IMR-90 (cell line): Measurements from ENCODE around the gene LAPTM5. TPM values are rescaled to one million over a fixed set of nuclear protein-coding genes. Genes with fewer than 3 reads are reported as not detected.

Experiments used
- ATAC-seq: fragments of 200-7000 bp; cut with Tn5 transposase; 2 replicates; pipeline ENCODE4 v1.9.1; 2020; ENCODE audit warnings: low read depth, mild to moderate bottlenecking, moderate library complexity
- BruUV-seq: library from RNA; stranded (reverse); fragments of 400-500 nt; replicated peaks from 2 replicates; lab custom pipeline; 2021; lab: Mats Ljungman, UMichigan
- CTCF ChIA-PET: fragments of 300-600 bp; formaldehyde crosslinking; extraction: SDS; loops from one replicate; lab custom pipeline; 2021; ENCODE audit warnings: antibody characterized with exemption; lab: Yijun Ruan, JAX
- POLR2A ChIA-PET: fragments of 300-600 bp; sonication (Branson Sonifier 250); formaldehyde crosslinking; loops from one replicate; lab custom pipeline; 2022; ENCODE audit warnings: antibody characterized with exemption; ENCODE audit not compliant: unreplicated experiment; lab: Charles Lee
- DNase-seq: peaks from one replicate; pipeline ENCODE4 v3.0.0; 2013
- H2AFZ ChIP-seq: replicated peaks from 2 replicates; pipeline ENCODE3; 2013; ENCODE audit warnings: low read length, mild to moderate bottlenecking; ENCODE audit not compliant: poor library complexity
- H2AK5ac ChIP-seq: 2 replicates; pipeline ENCODE4 v1.6.1; 2013; ENCODE audit warnings: low read depth, low read length, inconsistent platforms
- H2AK9ac ChIP-seq: replicated peaks from 2 replicates; pipeline ENCODE3; 2013; ENCODE audit warnings: mild to moderate bottlenecking, low read depth, low read length, moderate library complexity; ENCODE audit not compliant: poor library complexity
- H2BK120ac ChIP-seq: 2 replicates; pipeline ENCODE4 v1.6.1; 2013; ENCODE audit warnings: low read depth, low read length, inconsistent platforms
- H2BK15ac ChIP-seq: 3 replicates; pipeline ENCODE4 v1.6.1; 2013; ENCODE audit warnings: low read depth, low read length, inconsistent platforms
- H2BK20ac ChIP-seq: 2 replicates; pipeline ENCODE4 v1.6.1; 2013; ENCODE audit warnings: low read depth, mild to moderate bottlenecking, inconsistent platforms, low read length, moderate library complexity
- H2BK5ac ChIP-seq: 2 replicates; pipeline ENCODE4 v1.6.1; 2013; ENCODE audit warnings: mild to moderate bottlenecking, low read depth, low read length, inconsistent platforms; ENCODE audit not compliant: poor library complexity, severe bottlenecking
- H3K14ac ChIP-seq: replicated peaks from 2 replicates; pipeline ENCODE4 v1.6.1; 2013; ENCODE audit warnings: low read depth, low read length, inconsistent platforms
- H3K18ac ChIP-seq: 2 replicates; pipeline ENCODE4 v1.6.1; 2013; ENCODE audit warnings: low read depth, low read length, control low read depth
- H3K23ac ChIP-seq: 2 replicates; pipeline ENCODE4 v1.6.1; 2013; ENCODE audit warnings: low read depth, low read length, inconsistent platforms
- H3K27ac ChIP-seq: 2 replicates; pipeline ENCODE4 v1.5.1; 2013; ENCODE audit warnings: mild to moderate bottlenecking, control low read depth, low read length; ENCODE audit not compliant: insufficient read depth
- H3K27me3 ChIP-seq: 2 replicates; pipeline ENCODE4 v1.6.1; 2013; ENCODE audit warnings: low read length; ENCODE audit not compliant: control insufficient read depth, insufficient read depth
- H3K36me3 ChIP-seq: 2 replicates; pipeline ENCODE4 v1.6.1; 2013; ENCODE audit warnings: low read length, mixed read lengths; ENCODE audit not compliant: control insufficient read depth, insufficient read depth
- H3K4ac ChIP-seq: 2 replicates; pipeline ENCODE4 v1.6.1; 2013; ENCODE audit warnings: low read depth, low read length, inconsistent platforms
- H3K4me1 ChIP-seq: 2 replicates; pipeline ENCODE4 v1.6.1; 2013; ENCODE audit warnings: low read length, mixed read lengths; ENCODE audit not compliant: control insufficient read depth, insufficient read depth
- H3K4me2 ChIP-seq: 2 replicates; pipeline ENCODE4 v1.6.1; 2013; ENCODE audit warnings: low read depth, mild to moderate bottlenecking, control low read depth, low read length, moderate library complexity
- H3K4me3 ChIP-seq: 2 replicates; pipeline ENCODE4 v1.5.1; 2013; ENCODE audit warnings: low read depth, mild to moderate bottlenecking, control low read depth, low read length, moderate library complexity; ENCODE audit not compliant: insufficient read depth
- H3K56ac ChIP-seq: 2 replicates; pipeline ENCODE4 v1.6.1; 2013; ENCODE audit warnings: low read length, inconsistent platforms; ENCODE audit not compliant: insufficient read depth; ENCODE audit errors: extremely low read depth
- H3K79me1 ChIP-seq, 2 experiments: 2 replicates each; pipeline ENCODE4 v1.6.1; 2013; ENCODE audit warnings: low read length in 2 of 2, inconsistent platforms in 1 of 2, low read depth in 1 of 2
- H3K9ac ChIP-seq: 2 replicates; pipeline ENCODE4 v1.6.1; 2013; ENCODE audit warnings: low read depth, low read length, control low read depth
- H3K9me1 ChIP-seq: 2 replicates; pipeline ENCODE4 v1.6.1; 2013; ENCODE audit warnings: low read length, inconsistent platforms; ENCODE audit not compliant: insufficient read depth
- H3K9me3 ChIP-seq: 2 replicates; pipeline ENCODE4 v1.6.1; 2013; ENCODE audit warnings: low read length; ENCODE audit not compliant: control insufficient read depth, insufficient read depth
- H4K20me1 ChIP-seq: 2 replicates; pipeline ENCODE4 v1.6.1; 2013; ENCODE audit warnings: low read length, inconsistent platforms; ENCODE audit not compliant: insufficient read depth
- H4K5ac ChIP-seq: 2 replicates; pipeline ENCODE4 v1.6.1; 2013; ENCODE audit warnings: mild to moderate bottlenecking, low read depth, low read length, control low read depth
- H4K8ac ChIP-seq, 2 experiments: 2 replicates each; pipeline ENCODE4 v1.6.1; 2013; ENCODE audit warnings: low read depth in 2 of 2, low read length in 2 of 2, control low read depth in 1 of 2, inconsistent platforms in 1 of 2
- H4K91ac ChIP-seq: 2 replicates; pipeline ENCODE4 v1.6.1; 2013; ENCODE audit warnings: low read depth, low read length, inconsistent platforms; ENCODE audit not compliant: insufficient read depth
- CEBPB ChIP-seq: IDR thresholded peaks from 2 replicates; pipeline ENCODE4 v1.6.1; 2012; ENCODE audit warnings: low read depth, low read length, improper control_type of control experiment
- CHD1 ChIP-seq: IDR thresholded peaks from 2 replicates; pipeline ENCODE4 v1.6.1; 2012; ENCODE audit warnings: low read depth, low read length, improper control_type of control experiment
- CTCF ChIP-seq: conservative IDR thresholded peaks from 2 replicates; pipeline ENCODE4 v1.5.1; 2012; ENCODE audit warnings: mild to moderate bottlenecking, low read depth, low read length, improper control_type of control experiment
- ELK1 ChIP-seq: fragments of 150-350 bp; IDR thresholded peaks from 2 replicates; pipeline ENCODE4 v1.6.1; 2016; ENCODE audit warnings: low read depth, mild to moderate bottlenecking, low read length, moderate library complexity, borderline replicate concordance
- FOS ChIP-seq: fragments of 150-350 bp; IDR thresholded peaks from 2 replicates; pipeline ENCODE4 v1.6.1; 2016; ENCODE audit warnings: low read depth, low read length
- MAFK ChIP-seq: IDR thresholded peaks from 2 replicates; pipeline ENCODE4 v1.6.1; 2012; ENCODE audit warnings: low read depth, low read length, improper control_type of control experiment
- MAZ ChIP-seq: IDR thresholded peaks from 2 replicates; pipeline ENCODE4 v1.6.1; 2012; ENCODE audit warnings: low read depth, mild to moderate bottlenecking, low read length, improper control_type of control experiment, moderate library complexity, borderline replicate concordance
- POLR2A ChIP-seq: IDR thresholded peaks from 2 replicates; pipeline ENCODE4 v1.6.1; 2012; ENCODE audit warnings: mild to moderate bottlenecking, low read depth, low read length
- RAD21 ChIP-seq: IDR thresholded peaks from 2 replicates; pipeline ENCODE4 v1.6.1; 2012; ENCODE audit warnings: low read length, improper control_type of control experiment
- RCOR1 ChIP-seq: IDR thresholded peaks from 2 replicates; pipeline ENCODE4 v1.6.1; 2012; ENCODE audit warnings: mild to moderate bottlenecking, low read length, improper control_type of control experiment; ENCODE audit not compliant: insufficient replicate concordance
- SMC3 ChIP-seq: fragments of 150-350 bp; IDR thresholded peaks from 2 replicates; pipeline ENCODE4 v1.6.1; 2016; ENCODE audit warnings: low read depth, mild to moderate bottlenecking, antibody characterized with exemption, low read length, moderate library complexity
- USF2 ChIP-seq: fragments of 150-350 bp; IDR thresholded peaks from 2 replicates; pipeline ENCODE4 v1.6.1; 2017; ENCODE audit warnings: mild to moderate bottlenecking, antibody characterized with exemption, low read length, low read depth
- WGBS, 2 experiments: methylation state at CpG; one replicate each; pipeline versions ENCODE4 v1.1.5 to v1.1.7; 2013; ENCODE audit warnings: missing lambda C conversion rate in 2 of 2; ENCODE audit not compliant: insufficient read length in 1 of 2; ENCODE audit errors: extremely low coverage in 2 of 2; 5-methylcytosine and 5-hydroxymethylcytosine counted together
- dilution Hi-C: fragments of 300-500 bp; cut with HindIII; formaldehyde crosslinking; loops from one replicate; pipeline ENCODE4 v1.14.3; 2018; ENCODE audit warnings: low sequenced_read_pairs; ENCODE audit not compliant: unreplicated experiment
- in situ Hi-C: fragments of 300-500 bp; cut with MboI; formaldehyde crosslinking; loops from 3 replicates; pipeline ENCODE4 v1.14.3; 2019; ENCODE audit warnings: low sequenced_read_pairs, inconsistent platforms, mixed read lengths
- intact Hi-C: fragments of 100-400 bp; cut with micrococcal nuclease; formaldehyde crosslinking; loops from 2 replicates; pipeline ENCODE4 v1.10.0; 2022
- polyA plus RNA-seq, 3 experiments: library from polyadenylated mRNA; depleted of rRNA; stranded (reverse); fragments of >200 nt; gene quantifications; 2 replicates each; pipeline ENCODE4 v1.2.3, GENCODE V29; 2012; ENCODE audit warnings: low replicate concordance in 1 of 3
- total RNA-seq: library from RNA; depleted of rRNA; stranded (reverse); fragments of >200 nt; gene quantifications from 2 replicates; pipeline ENCODE4 v1.2.3, GENCODE V29; 2012

Gene LAPTM5
- total and polyA plus RNA-seq, 2 of the 4 experiments (the other 2 are of a cell fraction), result 0.09 TPM; not detected in 1

- no peak for TF ChIP-seq SMC3
Observed at GRCh38 chr1:30684881-30685795, 72.4 kb downstream of the LAPTM5 start (continued).

- no peak overlapping the region for H4K5ac ChIP-seq
- H2AFZ ChIP-seq, result no peak overlapping the region
- no peak overlapping the region for H4K8ac ChIP-seq
- dilution Hi-C loops (no loop called here), in situ Hi-C loops (no loop called here), intact Hi-C loops (no loop called here)
- no peak overlapping the region for H3K27ac ChIP-seq
- no peak overlapping the region for H2BK5ac ChIP-seq
- ChIA-PET CTCF (no interaction called here), POLR2A (interaction anchor here (0.5 kb wide), 1 partner anchor 1260 kb away, joined by 3 read pairs; no protein-coding TSS in a partner anchor)
- ATAC-seq, result no peak
- H3K27me3 ChIP-seq, result peaks cover 58% of the 10 kb centered on the region
- H3K9me3 ChIP-seq, result peaks cover 3% of the 10 kb centered on the region; the same call in 1 of the 2 replicates
- H2AK5ac ChIP-seq, result no peak overlapping the region
- H3K4me1 ChIP-seq, result no peaks in the 10 kb centered on the region
- no peak overlapping the region for H3K9ac ChIP-seq
- H2AK9ac ChIP-seq, result peak overlapping the region; percentile 66
- 66% methylated on average over 2 of the region's 4 CpGs; no CpG with 5 or more reads in 1 of the 2 experiments for WGBS, 2 experiments
- no peak for DNase-seq
- no peak overlapping the region for H3K14ac ChIP-seq
- H2BK20ac ChIP-seq, result no peak overlapping the region
- H3K18ac ChIP-seq, result no peak overlapping the region
- no peak overlapping the region for H4K91ac ChIP-seq
- no peaks in the 10 kb centered on the region for H3K79me1 ChIP-seq
- no peak overlapping the region for H3K23ac ChIP-seq
- H2BK15ac ChIP-seq, result no peak overlapping the region
- H3K9me1 ChIP-seq, result no peaks in the 10 kb centered on the region
- no peak overlapping the region for H3K4me3 ChIP-seq
- H3K4ac ChIP-seq, result no peak overlapping the region
- H2BK120ac ChIP-seq, result no peak overlapping the region
- BruUV-seq, result no TSS peak
- H3K4me2 ChIP-seq, result no peak overlapping the region
- no peaks in the 10 kb centered on the region for H4K20me1 ChIP-seq
- no peaks in the 10 kb centered on the region for H3K36me3 ChIP-seq
- no peak overlapping the region for H3K56ac ChIP-seq
- TF ChIP-seq MAZ, result no peak
- no peak for TF ChIP-seq POLR2A
- TF ChIP-seq RCOR1, result no peak
- no peak for TF ChIP-seq USF2
- no peak for TF ChIP-seq CEBPB
- TF ChIP-seq CTCF, result no peak
- TF ChIP-seq SMC3, result no peak
- no peak for TF ChIP-seq CHD1
- TF ChIP-seq RAD21, result no peak
- TF ChIP-seq ELK1, result no peak
- TF ChIP-seq MAFK, result no peak
- TF ChIP-seq FOS, result no peak
Observed at GRCh38 chr1:30684259-30684658, 73.3 kb downstream of the LAPTM5 start.
